Measurements from ENCODE around the gene RAB3B.
A peak's percentile ranks its signal among the peaks of the same experiment; 100 is the strongest.

The RAB3B gene

GRCh38 chr1:51878616-51879336 lies 111.7 kb downstream of the RAB3B start, which contains the start of gene NRDC:
TSS of gene NRDC (minus strand) at chr1:51878727. CDS start at chr1:51878615, 112 bp downstream.
- Histone ChIP-seq H3K79me2 (ENCODE audit: low read length) (peaks cover 48% of the 10 kb centered on the region), H3K4me1 (ENCODE audit: low read length) (peaks cover 31% of the 10 kb centered on the region), H3K27me3 (ENCODE audit: low read depth, low read length) (no peaks in the 10 kb centered on the region), H3K4me2 (ENCODE audit: low read length) (peak within 1 kb of the TSS; percentile 97), H3K9ac (ENCODE audit: low read length) (peak within 1 kb of the TSS; percentile 100), H3K27ac (ENCODE audit: low read length) (peak within 1 kb of the TSS; percentile 80), H3K36me3 (replicated peaks; ENCODE audit: low read depth, low read length) (peaks cover 3% of the 10 kb centered on the region), H3K9me3 (ENCODE audit: insufficient read depth, low read length) (no peaks in the 10 kb centered on the region), H2AFZ (ENCODE audit: low read depth, low read length) (peak within 1 kb of the TSS; percentile 83), H3K4me3 (ENCODE audit: low read length) (peak within 1 kb of the TSS; percentile 100), H4K20me1 (ENCODE audit: insufficient read depth, low read length) (peaks cover 28% of the 10 kb centered on the region)
- no peak for TF ChIP-seq EZH2phosphoT487 (IDR thresholded peaks at IDR 0.05; ENCODE audit: low read depth)
- TF ChIP-seq CTCF (IDR thresholded peaks at IDR 0.05; ENCODE audit: low read depth, low read length), result no peak

- H3K27ac ChIP-seq (ENCODE audit: low read length), result peak overlapping the region; percentile 80
- H3K79me2 ChIP-seq (ENCODE audit: low read length), result peaks cover 51% of the 10 kb centered on the region
- TF ChIP-seq CTCF (IDR thresholded peaks at IDR 0.05; ENCODE audit: low read depth, low read length) (no peak), EZH2phosphoT487 (IDR thresholded peaks at IDR 0.05; ENCODE audit: low read depth) (no peak)
- peak overlapping the region; percentile 100 for H3K9ac ChIP-seq (ENCODE audit: low read length)
- H2AFZ ChIP-seq (ENCODE audit: low read depth, low read length), result peak overlapping the region; percentile 64; the same call in 1 of the 2 replicates
- H4K20me1 ChIP-seq (ENCODE audit: insufficient read depth, low read length), result peaks cover 28% of the 10 kb centered on the region
- peak overlapping the region; percentile 100 for H3K4me3 ChIP-seq (ENCODE audit: low read length)
- H3K4me1 ChIP-seq (ENCODE audit: low read length), result peaks cover 26% of the 10 kb centered on the region
- H3K4me2 ChIP-seq (ENCODE audit: low read length), result peak overlapping the region; percentile 87
- H3K27me3 ChIP-seq (ENCODE audit: low read depth, low read length), result no peaks in the 10 kb centered on the region
- H3K36me3 ChIP-seq (replicated peaks; ENCODE audit: low read depth, low read length), result peaks cover 3% of the 10 kb centered on the region
- no peaks in the 10 kb centered on the region for H3K9me3 ChIP-seq (ENCODE audit: insufficient read depth, low read length)
Observed at GRCh38 chr1:51878308-51878615, 112.2 kb downstream of the RAB3B start.

GRCh38 chr1:51877434-51878307 lies 112.8 kb downstream of the RAB3B start:
- H3K4me2 ChIP-seq (ENCODE audit: low read length), result peak overlapping the region; percentile 87
- H3K27me3 ChIP-seq (ENCODE audit: low read depth, low read length), result no peaks in the 10 kb centered on the region
- TF ChIP-seq EZH2phosphoT487 (IDR thresholded peaks at IDR 0.05; ENCODE audit: low read depth) (no peak), CTCF (IDR thresholded peaks at IDR 0.05; ENCODE audit: low read depth, low read length) (no peak)
- peak overlapping the region; percentile 80 for H3K27ac ChIP-seq (ENCODE audit: low read length)
- peaks cover 7% of the 10 kb centered on the region for H3K36me3 ChIP-seq (replicated peaks; ENCODE audit: low read depth, low read length)
- H3K4me3 ChIP-seq (ENCODE audit: low read length), result peak overlapping the region; percentile 100
- peak overlapping the region; percentile 64; the same call in 1 of the 2 replicates for H2AFZ ChIP-seq (ENCODE audit: low read depth, low read length)
- peaks cover 57% of the 10 kb centered on the region for H3K79me2 ChIP-seq (ENCODE audit: low read length)
- no peaks in the 10 kb centered on the region for H3K9me3 ChIP-seq (ENCODE audit: insufficient read depth, low read length)
- peaks cover 32% of the 10 kb centered on the region for H4K20me1 ChIP-seq (ENCODE audit: insufficient read depth, low read length)
- H3K9ac ChIP-seq (ENCODE audit: low read length), result peak overlapping the region; percentile 100
- H3K4me1 ChIP-seq (ENCODE audit: low read length), result peaks cover 21% of the 10 kb centered on the region

- peaks cover 39% of the 10 kb centered on the region for H4K20me1 ChIP-seq (ENCODE audit: insufficient read depth, low read length)
- H3K79me2 ChIP-seq (ENCODE audit: low read length), result peaks cover 76% of the 10 kb centered on the region
- no peak overlapping the region for H3K27ac ChIP-seq (ENCODE audit: low read length)
- H3K4me1 ChIP-seq (ENCODE audit: low read length), result peaks cover 21% of the 10 kb centered on the region
- H3K4me2 ChIP-seq (ENCODE audit: low read length), result no peak overlapping the region
- no peaks in the 10 kb centered on the region for H3K27me3 ChIP-seq (ENCODE audit: low read depth, low read length)
- TF ChIP-seq EZH2phosphoT487 (IDR thresholded peaks at IDR 0.05; ENCODE audit: low read depth) (no peak), CTCF (IDR thresholded peaks at IDR 0.05; ENCODE audit: low read depth, low read length) (no peak)
- no peak overlapping the region for H3K4me3 ChIP-seq (ENCODE audit: low read length)
- no peaks in the 10 kb centered on the region for H3K9me3 ChIP-seq (ENCODE audit: insufficient read depth, low read length)
- peaks cover 7% of the 10 kb centered on the region for H3K36me3 ChIP-seq (replicated peaks; ENCODE audit: low read depth, low read length)
- no peak overlapping the region for H3K9ac ChIP-seq (ENCODE audit: low read length)
- no peak overlapping the region for H2AFZ ChIP-seq (ENCODE audit: low read depth, low read length)
Observed at GRCh38 chr1:51875836-51876235, 114.7 kb downstream of the RAB3B start.

Measured in OCI-LY3 (cell line).